Duodenal mucosa (tissue), 2 donors: Measurements from ENCODE around the gene SCN4B.

Experiments
- H3K27ac ChIP-seq: one replicate; pipeline ENCODE4 v1.7.0; 2013; ENCODE audit warnings: low read depth, low read length
- H3K27me3 ChIP-seq, 2 donors: one replicate each; pipeline ENCODE4 v1.7.0; 2013; ENCODE audit warnings: low read length in 2 of 2, control low read depth in 1 of 2; ENCODE audit not compliant: insufficient read depth in 2 of 2, control insufficient read depth in 1 of 2
- H3K36me3 ChIP-seq, 2 donors: one replicate each; pipeline ENCODE4 v1.7.0; 2013; ENCODE audit warnings: low read length in 2 of 2, control low read depth in 1 of 2; ENCODE audit not compliant: insufficient read depth in 2 of 2, control insufficient read depth in 1 of 2
- H3K4me1 ChIP-seq, 2 donors: one replicate each; pipeline ENCODE4 v1.7.0; 2013; ENCODE audit warnings: low read length in 2 of 2, control low read depth in 1 of 2; ENCODE audit not compliant: insufficient read depth in 2 of 2, control insufficient read depth in 1 of 2
- H3K4me3 ChIP-seq, 2 donors: one replicate each; pipeline ENCODE4 v1.7.0; 2013; ENCODE audit warnings: low read length in 2 of 2, low read depth in 1 of 2
- H3K9ac ChIP-seq, 2 donors: one replicate each; pipeline ENCODE4 v1.7.0; 2013; ENCODE audit warnings: low read length in 2 of 2, low read depth in 1 of 2
- H3K9me3 ChIP-seq, 2 donors: one replicate each; pipeline ENCODE4 v1.7.0; 2013; ENCODE audit warnings: low read length in 2 of 2, control low read depth in 1 of 2; ENCODE audit not compliant: control insufficient read depth in 1 of 2

Gene SCN4B

DNA sequence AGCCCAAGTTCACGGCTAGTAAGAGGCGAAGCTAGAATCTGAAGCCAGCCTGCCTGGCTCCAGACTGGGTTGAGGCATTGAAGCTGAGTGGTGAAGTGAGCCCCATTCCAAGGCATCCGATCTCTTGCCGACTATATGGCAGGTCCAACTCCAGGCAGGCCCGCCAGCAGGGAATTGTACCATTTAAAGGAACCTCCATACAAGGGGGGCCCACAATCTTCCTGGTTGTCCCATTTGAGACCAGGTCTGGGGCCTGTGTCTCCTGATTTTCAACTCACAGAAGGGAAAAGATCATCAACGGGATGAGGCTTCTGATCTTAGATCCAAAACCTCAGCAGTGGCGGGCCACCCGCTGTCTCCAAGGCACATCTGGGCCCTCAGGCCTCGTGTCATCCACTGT lies 19.7 kb upstream of the SCN4B start:
- Histone ChIP-seq H3K27me3 (peaks cover 10 to 28% of the 10 kb centered on the region in 2 donors), H3K9me3 (no peaks in the 10 kb centered on the region), H3K27ac (no peak overlapping the region), H3K36me3 (no peaks in the 10 kb centered on the region), H3K4me3 (no peak overlapping the region), H3K4me1 (peaks cover 5 to 16% of the 10 kb centered on the region in 2 donors), H3K9ac (no peak overlapping the region)

DNA sequence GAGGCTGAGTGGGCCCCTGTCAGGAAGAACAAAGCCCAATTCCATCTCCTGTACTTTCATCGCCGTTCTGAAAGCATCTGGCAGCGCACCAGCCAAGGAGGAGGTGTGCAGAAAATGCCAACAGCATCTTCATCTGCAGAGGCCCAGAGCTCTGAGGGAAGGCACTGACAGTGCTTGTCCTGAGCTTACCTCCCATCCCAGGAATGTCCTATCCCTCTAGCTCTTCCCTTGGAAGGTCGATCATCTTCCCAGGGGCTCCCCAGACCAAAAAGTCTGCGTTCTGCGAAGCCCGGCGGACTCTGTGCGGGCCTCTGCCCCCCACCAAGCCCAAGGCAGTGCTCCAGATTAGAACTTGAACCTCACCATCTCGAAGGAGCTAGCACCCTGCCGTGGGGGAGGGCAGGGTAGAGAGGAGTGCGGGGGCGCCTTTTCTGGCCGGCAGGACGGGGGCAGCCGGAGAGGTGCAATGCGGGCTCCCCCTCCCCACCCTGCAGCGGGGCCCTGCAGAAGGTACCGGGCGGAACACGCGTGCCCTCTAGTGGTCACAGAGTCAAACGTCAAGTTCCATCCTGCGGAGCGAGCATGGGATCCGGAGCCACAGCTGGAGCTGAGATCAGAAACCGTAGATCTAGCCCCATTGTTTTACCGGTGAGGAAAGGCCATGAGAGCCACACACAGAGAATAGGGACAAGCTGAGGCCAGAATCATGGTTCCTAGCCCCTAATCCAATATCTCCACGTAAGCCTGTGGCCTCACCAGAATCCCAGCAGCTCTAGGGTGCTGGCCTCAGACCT lies 18.8 kb upstream of the SCN4B start:
- H3K4me1 ChIP-seq = peaks cover 5 to 16% of the 10 kb centered on the region in 2 donors
- no peak overlapping the region for H3K9ac ChIP-seq
- no peak overlapping the region for H3K27ac ChIP-seq
- H3K27me3 ChIP-seq = peaks cover 10 to 24% of the 10 kb centered on the region in 2 donors
- no peaks in the 10 kb centered on the region for H3K36me3 ChIP-seq
- no peak overlapping the region for H3K4me3 ChIP-seq
- H3K9me3 ChIP-seq = no peaks in the 10 kb centered on the region

DNA sequence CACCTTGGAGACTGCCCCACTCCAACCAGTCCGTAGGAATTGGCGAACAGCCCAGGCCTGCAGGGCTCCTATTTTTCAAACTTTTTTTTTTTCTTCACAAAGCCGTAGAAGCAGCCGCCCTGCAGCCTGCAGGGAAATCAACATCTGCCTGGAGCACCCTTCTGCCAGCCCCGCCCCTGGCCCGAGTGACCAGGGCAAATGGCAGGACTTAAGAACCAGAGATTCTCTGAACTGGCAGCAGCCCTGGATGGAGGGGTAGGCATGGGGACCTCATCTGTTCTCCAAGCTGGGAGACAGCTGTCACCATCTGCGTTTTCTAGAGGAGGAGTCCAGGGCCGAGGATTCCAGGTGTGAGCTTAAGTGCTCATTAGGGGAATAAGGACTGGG lies 18.3 kb upstream of the SCN4B start:
- H3K4me3 ChIP-seq = no peak overlapping the region
- H3K27me3 ChIP-seq = peaks cover 13 to 18% of the 10 kb centered on the region in 2 donors
- H3K36me3 ChIP-seq = no peaks in the 10 kb centered on the region
- no peak overlapping the region for H3K9ac ChIP-seq
- peaks cover 2 to 15% of the 10 kb centered on the region in 2 donors for H3K4me1 ChIP-seq
- no peaks in the 10 kb centered on the region for H3K9me3 ChIP-seq
- H3K27ac ChIP-seq = no peak overlapping the region

DNA sequence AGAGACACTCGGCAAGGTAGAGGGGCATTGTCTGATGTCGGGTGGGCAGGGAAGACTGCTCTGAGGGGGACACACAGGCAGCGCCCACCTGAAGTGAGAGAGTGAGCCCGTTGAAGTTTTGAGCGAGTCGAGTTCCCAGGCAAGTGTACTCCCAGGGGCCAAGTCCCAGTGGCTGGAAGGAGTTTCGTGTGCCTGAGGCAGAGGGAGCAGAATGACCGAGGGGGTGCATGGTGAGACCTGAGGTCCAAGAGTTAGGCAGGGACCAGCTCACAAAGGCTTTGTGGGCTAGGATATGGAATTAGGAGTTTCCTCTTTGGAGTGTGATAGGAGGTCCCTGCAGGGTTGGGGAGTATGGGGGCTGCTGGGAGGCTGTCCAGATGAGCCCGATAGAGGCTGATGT lies 17.6 kb upstream of the SCN4B start:
- H3K9me3 ChIP-seq = no peaks in the 10 kb centered on the region
- no peak overlapping the region for H3K4me3 ChIP-seq
- H3K27me3 ChIP-seq = peaks cover 13 to 15% of the 10 kb centered on the region in 2 donors
- H3K36me3 ChIP-seq = no peaks in the 10 kb centered on the region
- H3K9ac ChIP-seq = no peak overlapping the region
- no peak overlapping the region for H3K27ac ChIP-seq
- peaks cover 0 to 8% of the 10 kb centered on the region in 2 donors for H3K4me1 ChIP-seq

DNA sequence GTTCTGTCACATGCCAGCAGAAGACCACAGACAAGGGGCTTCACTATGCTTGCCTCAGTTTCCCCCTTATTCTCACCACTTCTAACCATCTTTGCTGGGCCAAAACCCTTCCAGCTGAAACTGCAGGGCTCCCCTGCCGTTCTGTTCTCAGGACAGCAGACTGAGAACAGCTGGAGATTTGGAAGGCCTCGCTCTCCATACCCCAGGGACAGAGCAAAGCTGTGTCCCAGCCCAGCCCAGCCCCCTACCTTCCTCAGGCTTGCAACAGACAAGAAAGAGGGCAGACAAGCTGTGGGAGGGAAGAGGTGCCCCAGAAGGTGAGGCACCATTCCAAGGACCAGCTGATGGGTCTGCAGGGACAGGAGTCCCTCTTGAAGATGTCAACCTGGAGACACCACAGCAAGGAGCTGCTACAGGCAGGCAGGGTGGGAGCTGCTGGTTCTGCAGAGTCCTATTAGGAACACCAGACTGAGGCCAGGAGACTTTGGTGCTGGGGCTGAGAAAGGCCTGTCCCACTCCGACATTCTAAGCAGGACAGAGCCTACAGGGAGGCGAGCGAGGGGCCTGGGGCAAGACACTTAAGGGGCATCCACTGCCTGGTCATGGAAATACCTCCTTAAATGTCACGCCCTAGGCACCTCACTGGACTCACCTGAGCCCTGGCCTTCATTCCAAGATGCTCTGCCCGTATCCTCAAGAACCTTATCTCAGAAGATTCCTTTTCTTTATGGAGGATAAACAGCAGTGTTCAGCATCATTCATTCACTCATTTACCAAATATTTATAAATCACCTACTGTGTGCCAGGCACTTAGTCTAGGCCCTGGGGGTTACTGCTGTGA lies 16.9 kb upstream of the SCN4B start:
- Histone ChIP-seq H3K27me3 (peaks cover 13 to 15% of the 10 kb centered on the region in 2 donors), H3K4me1 (peaks cover 0 to 5% of the 10 kb centered on the region in 2 donors), H3K4me3 (no peak overlapping the region), H3K9ac (no peak overlapping the region), H3K36me3 (no peaks in the 10 kb centered on the region), H3K9me3 (no peaks in the 10 kb centered on the region), H3K27ac (no peak overlapping the region)

DNA sequence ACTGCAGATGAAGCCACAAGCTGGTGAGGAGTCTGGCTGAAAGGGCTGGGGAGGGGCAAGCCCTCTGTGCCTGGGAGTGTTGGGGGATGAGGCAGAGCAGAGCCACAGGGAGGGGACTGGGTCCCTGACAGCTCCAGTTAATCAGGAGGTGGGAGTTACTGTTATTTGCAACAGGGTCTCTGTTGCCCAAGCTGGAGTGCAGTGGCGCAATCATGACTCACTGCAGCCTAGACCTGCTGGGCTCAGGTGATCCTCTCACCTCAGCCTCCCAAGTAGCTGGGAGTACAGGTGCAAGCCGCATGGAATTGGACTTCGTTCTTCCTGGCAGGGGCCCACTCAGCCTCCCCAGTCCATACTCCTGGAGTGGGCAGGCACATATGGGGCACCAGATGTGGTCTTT lies 16.1 kb upstream of the SCN4B start:
- peaks cover 0 to 5% of the 10 kb centered on the region in 2 donors for H3K4me1 ChIP-seq
- no peak overlapping the region for H3K9ac ChIP-seq
- H3K36me3 ChIP-seq = no peaks in the 10 kb centered on the region
- H3K27ac ChIP-seq = no peak overlapping the region
- no peak overlapping the region for H3K4me3 ChIP-seq
- no peaks in the 10 kb centered on the region for H3K9me3 ChIP-seq
- peaks cover 14 to 15% of the 10 kb centered on the region in 2 donors for H3K27me3 ChIP-seq

DNA sequence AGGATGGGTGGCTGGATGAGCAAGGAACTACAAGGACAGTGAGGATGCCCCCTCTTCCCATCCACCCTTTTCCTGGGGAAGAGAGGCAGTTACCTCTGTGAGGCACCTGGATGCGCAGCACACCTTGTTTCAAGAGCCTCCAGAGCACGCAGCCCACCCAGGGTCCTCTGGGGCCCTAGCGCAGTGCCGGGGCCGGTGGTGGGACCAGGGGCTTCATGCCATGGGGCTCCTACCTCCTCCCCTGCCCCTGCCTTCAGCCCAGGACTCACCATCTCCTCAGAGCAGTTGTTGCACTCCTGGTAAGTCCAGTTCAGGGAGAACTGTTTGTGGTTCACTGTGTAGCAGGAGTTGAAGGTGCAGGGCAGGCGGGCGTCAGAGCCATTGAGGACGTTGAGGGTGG lies 15.7 kb upstream of the SCN4B start:
- Histone ChIP-seq H3K36me3 (no peaks in the 10 kb centered on the region), H3K27me3 (peaks cover 15% of the 10 kb centered on the region in 2 donors), H3K4me3 (no peak overlapping the region), H3K27ac (no peak overlapping the region), H3K9me3 (no peaks in the 10 kb centered on the region), H3K9ac (no peak overlapping the region), H3K4me1 (peaks cover 0 to 5% of the 10 kb centered on the region in 2 donors)

DNA sequence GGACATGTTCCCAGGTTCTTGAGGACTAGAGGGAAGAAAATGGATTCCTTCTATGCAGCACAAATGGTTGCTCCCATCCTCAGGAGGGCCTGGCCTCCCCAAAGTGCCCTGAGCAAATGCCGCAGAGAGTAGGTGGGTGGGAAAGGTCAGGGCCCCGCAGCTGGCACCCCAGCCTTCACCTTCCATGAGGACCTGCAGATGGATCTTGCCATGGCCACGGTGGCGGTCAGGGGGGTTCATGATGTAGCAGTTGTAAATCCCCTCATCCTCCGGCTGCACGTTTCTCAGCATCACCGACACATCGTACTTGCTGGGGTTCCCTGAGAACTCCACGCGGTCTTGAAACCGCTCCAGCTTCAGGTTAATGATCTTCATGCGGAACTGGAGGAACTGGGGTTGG lies 15.3 kb upstream of the SCN4B start:
- H3K4me3 ChIP-seq = no peak overlapping the region
- no peaks in the 10 kb centered on the region for H3K36me3 ChIP-seq
- H3K27ac ChIP-seq = no peak overlapping the region
- no peaks in the 10 kb centered on the region for H3K9me3 ChIP-seq
- peaks cover 13 to 15% of the 10 kb centered on the region in 2 donors for H3K27me3 ChIP-seq
- H3K4me1 ChIP-seq = peaks cover 0 to 5% of the 10 kb centered on the region in 2 donors
- H3K9ac ChIP-seq = no peak overlapping the region

DNA sequence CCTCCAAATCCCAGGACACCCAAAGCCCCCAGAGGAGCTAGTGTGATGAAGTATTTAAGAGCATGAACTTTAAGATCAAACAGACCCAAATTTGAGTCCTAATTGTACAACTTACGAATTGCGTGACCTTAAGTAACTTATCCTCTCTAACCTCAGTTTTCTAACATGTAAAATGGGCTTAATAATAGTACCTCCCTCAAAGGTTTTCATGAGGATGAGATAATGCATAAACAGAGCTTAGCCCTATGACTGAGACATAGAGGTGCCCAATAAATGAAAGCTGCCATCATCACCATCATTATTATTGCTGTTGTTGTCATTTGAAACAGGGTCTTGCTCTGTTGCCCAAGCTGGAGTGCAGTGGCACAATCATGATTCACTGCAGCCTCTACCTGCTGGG lies 14.6 kb upstream of the SCN4B start:
- H3K9me3 ChIP-seq = no peaks in the 10 kb centered on the region
- H3K27ac ChIP-seq = no peak overlapping the region
- H3K27me3 ChIP-seq = peaks cover 13 to 15% of the 10 kb centered on the region in 2 donors
- no peaks in the 10 kb centered on the region for H3K36me3 ChIP-seq
- H3K4me3 ChIP-seq = no peak overlapping the region
- H3K9ac ChIP-seq = no peak overlapping the region
- peaks cover 0 to 5% of the 10 kb centered on the region in 2 donors for H3K4me1 ChIP-seq

DNA sequence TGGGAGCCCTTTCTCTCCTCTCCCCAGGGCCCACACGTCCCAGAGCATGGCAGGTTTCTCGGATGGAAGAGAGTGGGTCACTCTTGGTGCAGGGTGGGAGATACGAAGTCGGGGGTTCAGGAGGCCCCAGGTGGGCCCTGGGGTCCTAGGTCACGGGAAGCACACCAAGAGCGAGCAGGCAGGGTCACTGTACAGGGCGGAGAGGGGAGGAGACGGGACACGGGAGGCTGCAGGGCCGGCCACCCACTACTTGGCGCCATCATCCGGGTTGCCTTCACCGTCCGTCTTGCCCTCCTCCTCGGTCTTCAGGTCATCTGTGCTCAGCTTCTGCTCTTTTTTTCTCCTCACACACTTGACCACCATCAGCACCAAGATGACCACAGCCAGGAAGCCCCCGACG lies 14.0 kb upstream of the SCN4B start:
- no peaks in the 10 kb centered on the region for H3K9me3 ChIP-seq
- H3K36me3 ChIP-seq = no peaks in the 10 kb centered on the region
- H3K27ac ChIP-seq = no peak overlapping the region
- H3K4me3 ChIP-seq = no peak overlapping the region
- H3K9ac ChIP-seq = no peak overlapping the region
- H3K27me3 ChIP-seq = peaks cover 15 to 16% of the 10 kb centered on the region in 2 donors
- peaks cover 0 to 3% of the 10 kb centered on the region in 2 donors for H3K4me1 ChIP-seq
